SK-N-SH (cell line): Measurements from ENCODE around the gene BIRC6.

ENCODE experiments used
- FOXJ3 ChIP-seq: sonication (generic); formaldehyde crosslinking; IDR thresholded peaks from 2 replicates; pipeline ENCODE4 v1.5.1; 2020; ENCODE audit warnings: mild to moderate bottlenecking, missing genetic modification reagents
- JUND ChIP-seq: IDR thresholded peaks from 2 replicates; pipeline ENCODE4 v1.4.0; 2012
- POLR2AphosphoS5 ChIP-seq: IDR thresholded peaks from 2 replicates; pipeline ENCODE4 v1.6.1; 2012; ENCODE audit warnings: low read depth, low read length
- RAD21 ChIP-seq: IDR thresholded peaks from 2 replicates; pipeline ENCODE4 v1.6.1; 2012; ENCODE audit warnings: mild to moderate bottlenecking, low read length
- TAF1 ChIP-seq: IDR thresholded peaks from 2 replicates; pipeline ENCODE4 v1.6.1; 2012; ENCODE audit warnings: low read depth, mild to moderate bottlenecking, low read length, moderate library complexity, borderline replicate concordance
- TF ChIP-seq, protein P1 (sequence below): IDR thresholded peaks from 2 replicates; pipeline ENCODE4; 2012
- TF ChIP-seq, protein P2 (sequence below): fragments of 200-600 bp; sonication (generic); IDR thresholded peaks from 2 replicates; pipeline ENCODE4 v1.6.1; 2017; ENCODE audit warnings: antibody characterized with exemption, mild to moderate bottlenecking, moderate library complexity
- TF ChIP-seq, protein P3 (sequence below): IDR thresholded peaks from 2 replicates; pipeline ENCODE4 v1.6.1; 2012; ENCODE audit warnings: mild to moderate bottlenecking, low read depth, low read length, moderate library complexity
- TF ChIP-seq, protein P4 (sequence below): IDR thresholded peaks from 2 replicates; pipeline ENCODE4 v1.4.0; 2012; ENCODE audit warnings: low read depth

DNA sequence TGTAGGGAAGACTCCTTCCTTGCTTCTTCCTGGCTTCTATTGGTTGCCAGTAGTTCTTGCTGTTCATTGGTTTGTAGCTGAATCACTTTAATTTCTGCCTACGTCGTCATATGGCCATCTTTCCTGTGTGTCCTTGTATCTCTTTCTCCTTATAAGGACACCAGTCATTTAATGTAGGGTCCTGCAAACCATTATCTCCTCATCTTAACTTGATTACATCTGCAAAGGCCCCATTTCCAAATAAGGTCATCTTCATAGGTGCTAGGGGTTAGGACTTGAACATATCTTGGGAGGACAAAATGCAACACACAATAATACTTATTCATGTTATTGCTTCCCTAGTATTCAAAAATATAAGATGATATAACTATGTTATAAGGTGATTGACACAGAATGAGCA, 175.5 kb downstream of the BIRC6 start:
- TF ChIP-seq FOXJ3 (CRISPR knock-in tag) (no peak), POLR2AphosphoS5 (no peak), JUND (no peak), TAF1 (no peak), RAD21 (no peak)
- TF ChIP-seq, protein P1, sequence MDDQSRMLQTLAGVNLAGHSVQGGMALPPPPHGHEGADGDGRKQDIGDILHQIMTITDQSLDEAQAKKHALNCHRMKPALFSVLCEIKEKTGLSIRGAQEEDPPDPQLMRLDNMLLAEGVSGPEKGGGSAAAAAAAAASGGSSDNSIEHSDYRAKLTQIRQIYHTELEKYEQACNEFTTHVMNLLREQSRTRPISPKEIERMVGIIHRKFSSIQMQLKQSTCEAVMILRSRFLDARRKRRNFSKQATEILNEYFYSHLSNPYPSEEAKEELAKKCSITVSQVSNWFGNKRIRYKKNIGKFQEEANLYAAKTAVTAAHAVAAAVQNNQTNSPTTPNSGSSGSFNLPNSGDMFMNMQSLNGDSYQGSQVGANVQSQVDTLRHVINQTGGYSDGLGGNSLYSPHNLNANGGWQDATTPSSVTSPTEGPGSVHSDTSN, result no peak
- TF ChIP-seq, protein P2, sequence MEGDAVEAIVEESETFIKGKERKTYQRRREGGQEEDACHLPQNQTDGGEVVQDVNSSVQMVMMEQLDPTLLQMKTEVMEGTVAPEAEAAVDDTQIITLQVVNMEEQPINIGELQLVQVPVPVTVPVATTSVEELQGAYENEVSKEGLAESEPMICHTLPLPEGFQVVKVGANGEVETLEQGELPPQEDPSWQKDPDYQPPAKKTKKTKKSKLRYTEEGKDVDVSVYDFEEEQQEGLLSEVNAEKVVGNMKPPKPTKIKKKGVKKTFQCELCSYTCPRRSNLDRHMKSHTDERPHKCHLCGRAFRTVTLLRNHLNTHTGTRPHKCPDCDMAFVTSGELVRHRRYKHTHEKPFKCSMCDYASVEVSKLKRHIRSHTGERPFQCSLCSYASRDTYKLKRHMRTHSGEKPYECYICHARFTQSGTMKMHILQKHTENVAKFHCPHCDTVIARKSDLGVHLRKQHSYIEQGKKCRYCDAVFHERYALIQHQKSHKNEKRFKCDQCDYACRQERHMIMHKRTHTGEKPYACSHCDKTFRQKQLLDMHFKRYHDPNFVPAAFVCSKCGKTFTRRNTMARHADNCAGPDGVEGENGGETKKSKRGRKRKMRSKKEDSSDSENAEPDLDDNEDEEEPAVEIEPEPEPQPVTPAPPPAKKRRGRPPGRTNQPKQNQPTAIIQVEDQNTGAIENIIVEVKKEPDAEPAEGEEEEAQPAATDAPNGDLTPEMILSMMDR, result no peak
- TF ChIP-seq, protein P3, sequence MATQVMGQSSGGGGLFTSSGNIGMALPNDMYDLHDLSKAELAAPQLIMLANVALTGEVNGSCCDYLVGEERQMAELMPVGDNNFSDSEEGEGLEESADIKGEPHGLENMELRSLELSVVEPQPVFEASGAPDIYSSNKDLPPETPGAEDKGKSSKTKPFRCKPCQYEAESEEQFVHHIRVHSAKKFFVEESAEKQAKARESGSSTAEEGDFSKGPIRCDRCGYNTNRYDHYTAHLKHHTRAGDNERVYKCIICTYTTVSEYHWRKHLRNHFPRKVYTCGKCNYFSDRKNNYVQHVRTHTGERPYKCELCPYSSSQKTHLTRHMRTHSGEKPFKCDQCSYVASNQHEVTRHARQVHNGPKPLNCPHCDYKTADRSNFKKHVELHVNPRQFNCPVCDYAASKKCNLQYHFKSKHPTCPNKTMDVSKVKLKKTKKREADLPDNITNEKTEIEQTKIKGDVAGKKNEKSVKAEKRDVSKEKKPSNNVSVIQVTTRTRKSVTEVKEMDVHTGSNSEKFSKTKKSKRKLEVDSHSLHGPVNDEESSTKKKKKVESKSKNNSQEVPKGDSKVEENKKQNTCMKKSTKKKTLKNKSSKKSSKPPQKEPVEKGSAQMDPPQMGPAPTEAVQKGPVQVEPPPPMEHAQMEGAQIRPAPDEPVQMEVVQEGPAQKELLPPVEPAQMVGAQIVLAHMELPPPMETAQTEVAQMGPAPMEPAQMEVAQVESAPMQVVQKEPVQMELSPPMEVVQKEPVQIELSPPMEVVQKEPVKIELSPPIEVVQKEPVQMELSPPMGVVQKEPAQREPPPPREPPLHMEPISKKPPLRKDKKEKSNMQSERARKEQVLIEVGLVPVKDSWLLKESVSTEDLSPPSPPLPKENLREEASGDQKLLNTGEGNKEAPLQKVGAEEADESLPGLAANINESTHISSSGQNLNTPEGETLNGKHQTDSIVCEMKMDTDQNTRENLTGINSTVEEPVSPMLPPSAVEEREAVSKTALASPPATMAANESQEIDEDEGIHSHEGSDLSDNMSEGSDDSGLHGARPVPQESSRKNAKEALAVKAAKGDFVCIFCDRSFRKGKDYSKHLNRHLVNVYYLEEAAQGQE, result no peak
- TF ChIP-seq, protein P4, sequence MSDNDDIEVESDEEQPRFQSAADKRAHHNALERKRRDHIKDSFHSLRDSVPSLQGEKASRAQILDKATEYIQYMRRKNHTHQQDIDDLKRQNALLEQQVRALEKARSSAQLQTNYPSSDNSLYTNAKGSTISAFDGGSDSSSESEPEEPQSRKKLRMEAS, result no peak
